ENCODE measurements around the gene CISH. TPM values are rescaled to one million over a fixed set of nuclear protein-coding genes. Genes with fewer than 3 reads are reported as not detected.

CISH gene
- total and polyA plus RNA-seq, 2 of the 4 experiments (the other 2 are of a cell fraction): 0.90 to 4.0 TPM

- TF ChIP-seq ELK1 (IDR thresholded peaks at IDR 0.05; ENCODE audit: borderline replicate concordance, low read depth, low read length) (no peak), MXI1 (IDR thresholded peaks at IDR 0.05; ENCODE audit: borderline replicate concordance, low read depth, low read length) (no peak)
These were observed 23.5 kb downstream of the CISH start (continued) for GRCh38 chr3:50587806-50588758.

- Histone ChIP-seq H3K9ac (ENCODE audit: low read depth, low read length) (no peak overlapping the region), H3K79me1 (ENCODE audit: low read depth in 1 of 2, low read length in 2 of 2) (no peaks in the 10 kb centered on the region), H3K36me3 (ENCODE audit: control insufficient read depth, insufficient read depth, low read length) (peaks cover 4% of the 10 kb centered on the region; the same call in 1 of the 2 replicates), H3K4me2 (ENCODE audit: low read depth, low read length) (no peak overlapping the region), H2BK5ac (ENCODE audit: low read depth, low read length, poor library complexity, severe bottlenecking) (no peak overlapping the region), H2AFZ (replicated peaks; ENCODE audit: low read length, poor library complexity) (no peak overlapping the region), H3K4me1 (ENCODE audit: control insufficient read depth, insufficient read depth, low read length) (no peaks in the 10 kb centered on the region; the same call in 1 of the 2 replicates), H3K27me3 (ENCODE audit: control insufficient read depth, insufficient read depth, low read length) (no peaks in the 10 kb centered on the region), H3K23ac (ENCODE audit: low read depth, low read length) (no peak overlapping the region), H3K18ac (ENCODE audit: low read depth, low read length) (no peak overlapping the region), H3K27ac (ENCODE audit: insufficient read depth, low read length) (no peak overlapping the region), H3K56ac (ENCODE audit: extremely low read depth, insufficient read depth, low read length) (no peak overlapping the region), H3K4ac (ENCODE audit: low read depth, low read length) (no peak overlapping the region), H2BK120ac (ENCODE audit: low read depth, low read length) (no peak overlapping the region), H4K5ac (ENCODE audit: low read depth, low read length) (no peak overlapping the region), H3K9me3 (ENCODE audit: control insufficient read depth, insufficient read depth, low read length) (no peaks in the 10 kb centered on the region), H4K20me1 (ENCODE audit: insufficient read depth, low read length) (no peaks in the 10 kb centered on the region), H4K8ac (ENCODE audit: low read depth in 2 of 2, low read length in 2 of 2) (no peak overlapping the region), H2BK20ac (ENCODE audit: low read depth, low read length) (no peak overlapping the region), H2BK15ac (ENCODE audit: low read depth, low read length) (no peak overlapping the region), H3K14ac (replicated peaks; ENCODE audit: low read depth, low read length) (no peak overlapping the region), H4K91ac (ENCODE audit: insufficient read depth, low read depth, low read length) (no peak overlapping the region), H3K9me1 (ENCODE audit: insufficient read depth, low read length) (0 out of 2 replicates have a peak, but pooled peaks cover 3% of the 10 kb centered on the region), H2AK9ac (replicated peaks; ENCODE audit: low read depth, low read length, poor library complexity) (no peak overlapping the region), H3K4me3 (ENCODE audit: insufficient read depth, low read depth, low read length) (no peak overlapping the region), H2AK5ac (ENCODE audit: low read depth, low read length) (no peak overlapping the region)
- dilution Hi-C loops (cut with HindIII; ENCODE audit: low sequenced_read_pairs, unreplicated experiment): no loop called here
- 80% methylated on average over 2 of the region's 6 CpGs; no CpG with 5 or more reads in 1 of the 2 experiments for WGBS, 2 experiments (ENCODE audit: extremely low coverage in 2 of 2, insufficient read length in 1 of 2)
- POLR2A ChIA-PET (ENCODE audit: unreplicated experiment): no interaction called here
- intact Hi-C loops (cut with micrococcal nuclease): no loop called here
- TF ChIP-seq BHLHE40 (IDR thresholded peaks at IDR 0.05; ENCODE audit: low read depth, low read length) (no peak), FOS (IDR thresholded peaks at IDR 0.05; ENCODE audit: low read depth, low read length) (no peak), SMC3 (IDR thresholded peaks at IDR 0.05; ENCODE audit: low read depth, low read length) (no peak), POLR2A (IDR thresholded peaks at IDR 0.05; ENCODE audit: low read depth, low read length) (no peak), RFX5 (IDR thresholded peaks at IDR 0.05; ENCODE audit: low read depth, low read length) (no peak), MXI1 (IDR thresholded peaks at IDR 0.05; ENCODE audit: borderline replicate concordance, low read depth, low read length) (no peak), MAFK (IDR thresholded peaks at IDR 0.05; ENCODE audit: low read depth, low read length) (no peak), MAZ (IDR thresholded peaks at IDR 0.05; ENCODE audit: borderline replicate concordance, low read depth, low read length) (no peak), RAD21 (IDR thresholded peaks at IDR 0.05; ENCODE audit: low read length) (no peak)
- CTCF ChIA-PET: interaction anchor here (0.6 kb wide), 1 partner anchor 45 kb away, joined by 3 read pairs; no protein-coding TSS in a partner anchor
- in situ Hi-C loops (cut with MboI; ENCODE audit: low sequenced_read_pairs): no loop called here
- ATAC-seq (ENCODE audit: low read depth) (no peak; the same call in 1 of the 2 replicates), DNase-seq (peak; percentile 24)
- no TSS peak for BruUV-seq (replicated peaks)
These were observed 24.2 kb downstream of the CISH start for GRCh38 chr3:50587373-50587772.
